ENCODE measurements around the gene SPRR1A.

SPRR1A gene

GRCh38 chr1:153025797-153026196 is 41.9 kb downstream of the SPRR1A start:
- no peaks in the 10 kb centered on the region for H3K36me3 ChIP-seq (ENCODE audit: control insufficient read depth in 4 of 4, insufficient read depth in 4 of 4, low read length in 3 of 4)
- no peak for DNase-seq
- ChIA-PET CTCF (no interaction called here), POLR2A (no interaction called here)
- H3K9me3 ChIP-seq (ENCODE audit: control extremely low read depth in 1 of 5, control insufficient read depth in 4 of 5, insufficient read depth in 2 of 5, low read depth in 1 of 5, low read length in 4 of 5): peaks cover 0 to 2% (median 0%) of the 10 kb centered on the region in 5 experiments
- no CpG with 5 or more reads among the region's 1 CpG for WGBS (ENCODE audit: insufficient coverage)
- no peak overlapping the region for H3K4me3 ChIP-seq (ENCODE audit: control insufficient read depth in 1 of 7, extremely low read depth in 1 of 7, insufficient read depth in 4 of 7, low read depth in 2 of 7, low read length in 6 of 7)
- no peaks in the 10 kb centered on the region for H3K4me1 ChIP-seq (ENCODE audit: control extremely low read depth in 1 of 4, control insufficient read depth in 4 of 4, insufficient read depth in 4 of 4, low read length in 3 of 4)
- no peak overlapping the region for H3K27ac ChIP-seq (ENCODE audit: insufficient read depth in 1 of 2, low read depth in 1 of 2, low read length in 2 of 2, poor library complexity in 1 of 2, severe bottlenecking in 2 of 2)
- peaks cover 0 to 2% (median 0%) of the 10 kb centered on the region in 5 experiments for H3K27me3 ChIP-seq (replicated peaks in 2 of 5; ENCODE audit: control insufficient read depth in 4 of 5, insufficient read depth in 5 of 5, low read length in 4 of 5)

GRCh38 chr1:153028766-153029165 is 44.9 kb downstream of the SPRR1A start:
- H3K27me3 ChIP-seq (replicated peaks in 2 of 5; ENCODE audit: control insufficient read depth in 4 of 5, insufficient read depth in 5 of 5, low read length in 4 of 5): peaks cover 0 to 6% (median 2%) of the 10 kb centered on the region in 5 experiments
- ChIA-PET POLR2A (no interaction called here), CTCF (no interaction called here)
- H3K4me1 ChIP-seq (ENCODE audit: control extremely low read depth in 1 of 4, control insufficient read depth in 4 of 4, insufficient read depth in 4 of 4, low read length in 3 of 4): no peaks in the 10 kb centered on the region
- DNase-seq: no peak
- no peak overlapping the region for H3K4me3 ChIP-seq (ENCODE audit: control insufficient read depth in 1 of 7, extremely low read depth in 1 of 7, insufficient read depth in 4 of 7, low read depth in 2 of 7, low read length in 6 of 7)
- H3K9me3 ChIP-seq (ENCODE audit: control extremely low read depth in 1 of 5, control insufficient read depth in 4 of 5, insufficient read depth in 2 of 5, low read depth in 1 of 5, low read length in 4 of 5): peaks cover 0 to 2% (median 0%) of the 10 kb centered on the region in 5 experiments
- H3K27ac ChIP-seq (ENCODE audit: insufficient read depth in 1 of 2, low read depth in 1 of 2, low read length in 2 of 2, poor library complexity in 1 of 2, severe bottlenecking in 2 of 2): no peak overlapping the region
- no peaks in the 10 kb centered on the region for H3K36me3 ChIP-seq (ENCODE audit: control insufficient read depth in 4 of 4, insufficient read depth in 4 of 4, low read length in 3 of 4)
- 75% methylated on average over 1 of the region's 1 CpG for WGBS (ENCODE audit: insufficient coverage)

GRCh38 chr1:153030895-153031294 is 47.0 kb downstream of the SPRR1A start, which contains the start of gene SPRR1B:
Gene SPRR1B (plus strand): TSS chr1:153031203. CDS start chr1:153032346, 1,143 bp downstream.
- peaks cover 0 to 2% (median 0%) of the 10 kb centered on the region in 5 experiments for H3K9me3 ChIP-seq (ENCODE audit: control extremely low read depth in 1 of 5, control insufficient read depth in 4 of 5, insufficient read depth in 2 of 5, low read depth in 1 of 5, low read length in 4 of 5)
- CTCF ChIA-PET: no interaction called here
- H3K27ac ChIP-seq (ENCODE audit: insufficient read depth in 1 of 2, low read depth in 1 of 2, low read length in 2 of 2, poor library complexity in 1 of 2, severe bottlenecking in 2 of 2): no peak within 1 kb of the TSS
- no peak within 1 kb of the TSS for H3K4me3 ChIP-seq (ENCODE audit: control insufficient read depth in 1 of 7, extremely low read depth in 1 of 7, insufficient read depth in 4 of 7, low read depth in 2 of 7, low read length in 6 of 7)
- peaks cover 0 to 9% (median 2%) of the 10 kb centered on the region in 5 experiments for H3K27me3 ChIP-seq (replicated peaks in 2 of 5; ENCODE audit: control insufficient read depth in 4 of 5, insufficient read depth in 5 of 5, low read length in 4 of 5)
- H3K4me1 ChIP-seq (ENCODE audit: control extremely low read depth in 1 of 4, control insufficient read depth in 4 of 4, insufficient read depth in 4 of 4, low read length in 3 of 4): no peaks in the 10 kb centered on the region
- no peak for DNase-seq
- POLR2A ChIA-PET: no interaction called here
- no peaks in the 10 kb centered on the region for H3K36me3 ChIP-seq (ENCODE audit: control insufficient read depth in 4 of 4, insufficient read depth in 4 of 4, low read length in 3 of 4)

- Histone ChIP-seq H3K9me3 (ENCODE audit: control extremely low read depth in 1 of 5, control insufficient read depth in 4 of 5, insufficient read depth in 2 of 5, low read depth in 1 of 5, low read length in 4 of 5) (peaks cover 0 to 2% (median 0%) of the 10 kb centered on the region in 5 experiments), H3K36me3 (ENCODE audit: control insufficient read depth in 4 of 4, insufficient read depth in 4 of 4, low read length in 3 of 4) (no peaks in the 10 kb centered on the region), H3K4me1 (ENCODE audit: control extremely low read depth in 1 of 4, control insufficient read depth in 4 of 4, insufficient read depth in 4 of 4, low read length in 3 of 4) (no peaks in the 10 kb centered on the region), H3K27ac (ENCODE audit: insufficient read depth in 1 of 2, low read depth in 1 of 2, low read length in 2 of 2, poor library complexity in 1 of 2, severe bottlenecking in 2 of 2) (no peak overlapping the region), H3K4me3 (ENCODE audit: control insufficient read depth in 1 of 7, extremely low read depth in 1 of 7, insufficient read depth in 4 of 7, low read depth in 2 of 7, low read length in 6 of 7) (no peak overlapping the region), H3K27me3 (replicated peaks in 2 of 5; ENCODE audit: control insufficient read depth in 4 of 5, insufficient read depth in 5 of 5, low read length in 4 of 5) (peaks cover 0 to 9% (median 2%) of the 10 kb centered on the region in 5 experiments)
- no peak for DNase-seq
- POLR2A ChIA-PET: no interaction called here
- CTCF ChIA-PET: no interaction called here
Observed at GRCh38 chr1:153032073-153032472, 48.2 kb downstream of the SPRR1A start.

- Histone ChIP-seq H3K36me3 (ENCODE audit: control insufficient read depth in 4 of 4, insufficient read depth in 4 of 4, low read length in 3 of 4) (no peaks in the 10 kb centered on the region), H3K4me3 (ENCODE audit: control insufficient read depth in 1 of 7, extremely low read depth in 1 of 7, insufficient read depth in 4 of 7, low read depth in 2 of 7, low read length in 6 of 7) (no peak overlapping the region), H3K27me3 (replicated peaks in 2 of 5; ENCODE audit: control insufficient read depth in 4 of 5, insufficient read depth in 5 of 5, low read length in 4 of 5) (peaks cover 0 to 9% (median 2%) of the 10 kb centered on the region in 5 experiments), H3K27ac (ENCODE audit: insufficient read depth in 1 of 2, low read depth in 1 of 2, low read length in 2 of 2, poor library complexity in 1 of 2, severe bottlenecking in 2 of 2) (no peak overlapping the region), H3K4me1 (ENCODE audit: control extremely low read depth in 1 of 4, control insufficient read depth in 4 of 4, insufficient read depth in 4 of 4, low read length in 3 of 4) (no peaks in the 10 kb centered on the region), H3K9me3 (ENCODE audit: control extremely low read depth in 1 of 5, control insufficient read depth in 4 of 5, insufficient read depth in 2 of 5, low read depth in 1 of 5, low read length in 4 of 5) (peaks cover 0 to 2% (median 0%) of the 10 kb centered on the region in 5 experiments)
- ChIA-PET CTCF (interaction anchor here (1.1 kb wide), 1 partner anchor 11 kb away, joined by 3 read pairs; no protein-coding TSS in a partner anchor), POLR2A (no interaction called here)
- peak in 2 of 3 donors; percentile 7 for DNase-seq
- WGBS (ENCODE audit: insufficient coverage): 0% methylated on average over 1 of the region's 3 CpGs
Observed at GRCh38 chr1:153032677-153033308, 48.9 kb downstream of the SPRR1A start.

GRCh38 chr1:153035211-153035610 is 51.3 kb downstream of the SPRR1A start:
- H3K4me3 ChIP-seq (ENCODE audit: control insufficient read depth in 1 of 7, extremely low read depth in 1 of 7, insufficient read depth in 4 of 7, low read depth in 2 of 7, low read length in 6 of 7): no peak overlapping the region
- WGBS (ENCODE audit: insufficient coverage): no CpG with 5 or more reads among the region's 1 CpG
- H3K4me1 ChIP-seq (ENCODE audit: control extremely low read depth in 1 of 4, control insufficient read depth in 4 of 4, insufficient read depth in 4 of 4, low read length in 3 of 4): no peaks in the 10 kb centered on the region
- H3K27ac ChIP-seq (ENCODE audit: insufficient read depth in 1 of 2, low read depth in 1 of 2, low read length in 2 of 2, poor library complexity in 1 of 2, severe bottlenecking in 2 of 2): no peak overlapping the region
- ChIA-PET CTCF (interaction anchor here (0.6 kb wide), 1 partner anchor 26 kb away, joined by 3 read pairs; no protein-coding TSS in a partner anchor), POLR2A (interaction anchor here (0.6 kb wide), 1 partner anchor 65 kb away, joined by 3 read pairs; the partner anchor contains the start of gene SPRR4)
- no peaks in the 10 kb centered on the region for H3K36me3 ChIP-seq (ENCODE audit: control insufficient read depth in 4 of 4, insufficient read depth in 4 of 4, low read length in 3 of 4)
- peaks cover 0 to 9% (median 2%) of the 10 kb centered on the region in 5 experiments for H3K27me3 ChIP-seq (replicated peaks in 2 of 5; ENCODE audit: control insufficient read depth in 4 of 5, insufficient read depth in 5 of 5, low read length in 4 of 5)
- H3K9me3 ChIP-seq (ENCODE audit: control extremely low read depth in 1 of 5, control insufficient read depth in 4 of 5, insufficient read depth in 2 of 5, low read depth in 1 of 5, low read length in 4 of 5): peaks cover 0 to 1% (median 0%) of the 10 kb centered on the region in 5 experiments
- no peak for DNase-seq
